ENCODE data around the gene BMP8A.

- TF ChIP-seq CTCF (IDR thresholded peaks at IDR 0.05), result no peak
- no peak for TF ChIP-seq POLR2A (IDR thresholded peaks at IDR 0.05)
- no peak for TF ChIP-seq POLR2AphosphoS5 (IDR thresholded peaks at IDR 0.05)
Observed at GRCh38 chr1:39524171-39524570, 32.7 kb downstream of the BMP8A start.
